Measurements from ENCODE around the gene KHDC1. TPM values are rescaled to one million over a fixed set of nuclear protein-coding genes. Genes with fewer than 3 reads are reported as not detected.
"Not testable (repeated sequence)": the region's sequence is repeated elsewhere in the genome, so short reads cannot be mapped to it uniquely, and the experiment has no call there.

The KHDC1 gene
- total RNA-seq, 3 donors from 2014 or later = 0.32 to 1.0 (median 0.66) TPM

DNA sequence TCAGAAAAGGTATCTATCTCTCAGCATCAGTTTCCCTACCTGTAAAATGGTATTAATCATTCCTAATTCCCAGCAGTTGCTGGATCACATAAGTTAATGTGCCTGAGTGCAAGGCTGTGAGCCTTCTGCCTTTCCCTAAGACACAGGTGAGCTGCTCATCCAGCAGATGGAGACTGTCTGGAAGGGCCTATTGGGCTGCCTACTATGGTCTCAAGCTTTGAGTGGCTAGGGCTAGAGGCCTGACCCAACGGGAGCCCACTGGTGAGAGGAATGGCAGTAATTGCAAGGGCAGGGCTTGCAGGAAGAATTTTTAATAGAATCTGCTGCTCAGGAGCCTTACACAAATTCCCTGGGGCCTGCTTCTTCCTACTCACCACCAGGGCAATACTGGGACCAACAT is 4.3 kb downstream of the KHDC1 start:
- Histone ChIP-seq H3K27me3 (no peaks in the 10 kb centered on the region), H3K27ac (no peak overlapping the region), H3K4me1 (no peaks in the 10 kb centered on the region), H3K36me3 (no peaks in the 10 kb centered on the region), H3K9me3 (no peaks in the 10 kb centered on the region), H3K4me3 (no peak overlapping the region)
- TF ChIP-seq POLR2A (IDR thresholded peaks at IDR 0.05) (no peak), POLR2AphosphoS5 (IDR thresholded peaks at IDR 0.05) (no peak)
- TF ChIP-seq, protein P1, sequence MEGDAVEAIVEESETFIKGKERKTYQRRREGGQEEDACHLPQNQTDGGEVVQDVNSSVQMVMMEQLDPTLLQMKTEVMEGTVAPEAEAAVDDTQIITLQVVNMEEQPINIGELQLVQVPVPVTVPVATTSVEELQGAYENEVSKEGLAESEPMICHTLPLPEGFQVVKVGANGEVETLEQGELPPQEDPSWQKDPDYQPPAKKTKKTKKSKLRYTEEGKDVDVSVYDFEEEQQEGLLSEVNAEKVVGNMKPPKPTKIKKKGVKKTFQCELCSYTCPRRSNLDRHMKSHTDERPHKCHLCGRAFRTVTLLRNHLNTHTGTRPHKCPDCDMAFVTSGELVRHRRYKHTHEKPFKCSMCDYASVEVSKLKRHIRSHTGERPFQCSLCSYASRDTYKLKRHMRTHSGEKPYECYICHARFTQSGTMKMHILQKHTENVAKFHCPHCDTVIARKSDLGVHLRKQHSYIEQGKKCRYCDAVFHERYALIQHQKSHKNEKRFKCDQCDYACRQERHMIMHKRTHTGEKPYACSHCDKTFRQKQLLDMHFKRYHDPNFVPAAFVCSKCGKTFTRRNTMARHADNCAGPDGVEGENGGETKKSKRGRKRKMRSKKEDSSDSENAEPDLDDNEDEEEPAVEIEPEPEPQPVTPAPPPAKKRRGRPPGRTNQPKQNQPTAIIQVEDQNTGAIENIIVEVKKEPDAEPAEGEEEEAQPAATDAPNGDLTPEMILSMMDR (IDR thresholded peaks at IDR 0.05) = no peak
- intact Hi-C loops (cut with DNase I; ENCODE audit: low total_unique reads) = no loop called here
- no peak for DNase-seq (ENCODE audit: low spot score in 2 of 2)

DNA sequence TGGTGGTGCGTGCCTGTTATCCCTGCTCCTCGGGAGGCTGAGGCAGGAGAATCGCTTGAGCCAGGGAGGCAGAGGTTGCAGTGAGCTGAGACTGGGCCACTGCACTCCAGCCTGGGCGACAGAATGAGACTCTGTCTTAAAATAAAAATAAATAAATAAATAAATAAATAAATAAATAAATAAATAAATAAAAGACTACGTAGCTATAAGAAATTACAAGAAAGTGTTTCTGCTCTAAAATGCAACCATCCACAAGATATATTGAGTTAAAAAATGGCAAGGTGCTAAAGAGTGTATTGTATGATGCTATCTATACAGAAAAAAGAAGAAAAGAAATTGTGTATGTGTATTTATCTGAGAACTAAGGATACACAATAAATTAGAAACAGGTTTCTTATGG is 8.7 kb downstream of the KHDC1 start:
- H3K4me3 ChIP-seq; H3K27ac ChIP-seq; H3K36me3 ChIP-seq; H3K4me1 ChIP-seq; H3K9me3 ChIP-seq; DNase-seq (ENCODE audit: low spot score in 2 of 2); H3K27me3 ChIP-seq; intact Hi-C loops (cut with DNase I; ENCODE audit: low total_unique reads): not testable (repeated sequence)

DNA sequence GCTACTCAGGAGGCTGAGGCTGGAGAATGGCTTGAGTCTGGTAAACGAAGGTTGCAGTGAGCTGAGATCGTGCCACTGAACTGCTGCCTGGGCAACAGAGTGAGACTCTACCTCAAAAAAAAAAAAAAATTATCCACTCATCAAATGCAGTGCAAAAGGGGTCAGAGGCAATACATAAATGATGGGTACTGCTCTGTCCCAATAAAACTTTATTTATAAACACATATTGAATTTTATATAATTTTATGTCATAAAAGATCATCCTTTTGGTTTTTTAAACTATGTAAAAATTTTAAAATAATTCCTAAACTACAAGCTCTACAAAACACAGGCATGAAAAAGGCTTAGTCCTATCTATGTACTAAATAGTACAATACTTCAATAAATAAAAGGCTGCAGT is 10.3 kb downstream of the KHDC1 start:
- intact Hi-C loops (cut with DNase I; ENCODE audit: low total_unique reads) = no loop called here
- no peak overlapping the region for H3K27ac ChIP-seq
- no peaks in the 10 kb centered on the region for H3K9me3 ChIP-seq
- H3K36me3 ChIP-seq = no peaks in the 10 kb centered on the region
- no peak for DNase-seq (ENCODE audit: low spot score in 2 of 2)
- no peak overlapping the region for H3K4me3 ChIP-seq
- no peaks in the 10 kb centered on the region for H3K27me3 ChIP-seq
- TF ChIP-seq, protein P1 (IDR thresholded peaks at IDR 0.05) = no peak
- no peak for TF ChIP-seq POLR2A (IDR thresholded peaks at IDR 0.05)
- TF ChIP-seq POLR2AphosphoS5 (IDR thresholded peaks at IDR 0.05) = no peak
- H3K4me1 ChIP-seq = no peaks in the 10 kb centered on the region

DNA sequence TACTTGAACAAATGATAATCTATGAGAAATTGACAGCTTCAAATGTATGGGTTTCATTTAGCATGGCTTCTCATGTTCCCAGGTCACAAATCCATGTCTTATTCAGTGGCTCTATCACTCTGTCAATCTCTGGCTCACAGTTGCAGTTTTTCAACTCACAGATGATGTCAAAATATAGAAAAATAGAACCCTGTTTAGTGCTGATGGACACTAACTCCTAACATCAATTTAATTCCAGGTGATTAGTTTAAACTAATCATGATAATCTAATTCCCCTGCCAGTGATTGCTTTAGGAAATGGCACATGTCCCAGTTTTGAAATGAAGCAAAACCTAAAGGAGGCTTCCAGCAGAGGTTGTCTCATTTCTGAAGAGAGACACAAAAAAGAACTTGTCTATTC is 13.0 kb downstream of the KHDC1 start:
- Histone ChIP-seq H3K9me3 (no peaks in the 10 kb centered on the region), H3K27ac (no peak overlapping the region), H3K36me3 (no peaks in the 10 kb centered on the region), H3K27me3 (no peaks in the 10 kb centered on the region), H3K4me1 (no peaks in the 10 kb centered on the region), H3K4me3 (no peak overlapping the region)
- no peak for DNase-seq (ENCODE audit: low spot score in 2 of 2)
- intact Hi-C loops (cut with DNase I; ENCODE audit: low total_unique reads) = no loop called here
- TF ChIP-seq POLR2AphosphoS5 (IDR thresholded peaks at IDR 0.05) (no peak), POLR2A (IDR thresholded peaks at IDR 0.05) (no peak)
- TF ChIP-seq, protein P1 (IDR thresholded peaks at IDR 0.05) = no peak

DNA sequence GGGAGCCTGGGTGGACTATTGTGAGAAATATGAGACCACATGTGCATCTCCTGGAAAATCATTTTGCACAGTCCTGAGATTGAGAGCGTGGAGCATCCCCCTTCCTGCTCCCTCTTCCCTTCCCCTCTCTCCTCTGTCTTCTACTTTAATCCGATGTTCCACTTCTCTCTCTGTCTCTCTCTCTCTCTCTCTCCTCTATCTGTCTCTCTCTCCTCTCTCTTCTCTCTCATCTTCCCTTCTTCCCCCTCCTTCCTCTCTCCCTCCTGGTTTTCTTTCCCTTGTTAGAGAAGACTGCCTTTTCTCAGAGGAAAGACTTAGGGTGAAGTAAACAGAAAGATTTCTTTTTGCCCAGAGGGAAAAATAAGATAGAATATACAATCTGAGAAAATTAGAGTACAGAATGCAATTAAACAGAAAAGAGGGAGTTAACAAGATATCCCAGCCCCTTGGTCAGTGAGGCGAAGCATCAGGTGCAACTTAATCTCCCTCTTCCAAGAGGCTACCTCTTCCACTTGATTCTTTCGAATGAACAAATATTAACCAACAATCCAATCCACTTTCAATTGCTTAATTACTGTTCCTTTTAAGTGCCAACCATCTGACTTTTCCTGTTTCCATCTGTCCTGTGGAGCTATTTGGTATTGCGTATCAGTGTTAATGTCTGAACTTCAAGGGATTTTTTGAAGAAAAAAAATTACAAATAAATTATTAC is 14.6 kb downstream of the KHDC1 start:
- DNase-seq (ENCODE audit: low spot score in 2 of 2) = no peak
- TF ChIP-seq POLR2AphosphoS5 (IDR thresholded peaks at IDR 0.05) = no peak
- TF ChIP-seq, protein P1 (IDR thresholded peaks at IDR 0.05) = no peak
- TF ChIP-seq POLR2A (IDR thresholded peaks at IDR 0.05) = no peak
- Histone ChIP-seq H3K9me3 (no peaks in the 10 kb centered on the region), H3K4me1 (no peaks in the 10 kb centered on the region), H3K36me3 (no peaks in the 10 kb centered on the region), H3K4me3 (no peak overlapping the region), H3K27me3 (no peaks in the 10 kb centered on the region), H3K27ac (no peak overlapping the region)
- intact Hi-C loops (cut with DNase I; ENCODE audit: low total_unique reads) = no loop called here

All from breast epithelium (tissue), 4 donors.